ENCODE results near the gene AKAP4. TPM values are rescaled to one million over a fixed set of nuclear protein-coding genes. Genes with fewer than 3 reads are reported as not detected.

Gene AKAP4
- total RNA-seq, 2 donors from 2014 or later: not detected

DNA sequence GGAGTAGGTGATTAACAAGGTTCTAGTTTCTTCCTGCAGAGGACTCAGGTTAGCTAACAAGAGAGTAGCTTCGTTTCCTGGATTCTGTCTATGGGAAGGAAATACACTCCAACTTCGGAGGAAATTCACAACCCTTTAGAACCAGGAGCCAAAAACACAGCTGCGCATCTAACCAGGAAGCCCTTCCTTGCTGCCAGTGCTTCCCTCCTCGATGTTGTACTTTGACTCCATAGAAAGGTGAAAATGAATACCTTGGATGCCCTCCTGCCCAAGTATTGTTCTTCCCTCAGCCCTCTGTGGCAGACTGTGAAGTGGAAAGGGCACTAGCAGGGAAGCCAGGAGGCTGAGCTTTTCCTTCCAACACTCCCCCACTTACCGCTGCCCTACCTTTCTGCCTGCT is 35.1 kb downstream of the AKAP4 start:
- no peak overlapping the region for H3K27ac Mint-ChIP-seq
- no peaks in the 10 kb centered on the region for H3K27me3 Mint-ChIP-seq
- no peaks in the 10 kb centered on the region for H3K9me3 ChIP-seq (ENCODE audit: control insufficient read depth, low read length, poor library complexity, severe bottlenecking)
- DNase-seq: no peak
- ATAC-seq: no peak
- no peaks in the 10 kb centered on the region for H3K4me1 Mint-ChIP-seq
- no peak overlapping the region for H3K4me3 Mint-ChIP-seq
- H3K36me3 Mint-ChIP-seq (ENCODE audit: low read depth): no peaks in the 10 kb centered on the region

DNA sequence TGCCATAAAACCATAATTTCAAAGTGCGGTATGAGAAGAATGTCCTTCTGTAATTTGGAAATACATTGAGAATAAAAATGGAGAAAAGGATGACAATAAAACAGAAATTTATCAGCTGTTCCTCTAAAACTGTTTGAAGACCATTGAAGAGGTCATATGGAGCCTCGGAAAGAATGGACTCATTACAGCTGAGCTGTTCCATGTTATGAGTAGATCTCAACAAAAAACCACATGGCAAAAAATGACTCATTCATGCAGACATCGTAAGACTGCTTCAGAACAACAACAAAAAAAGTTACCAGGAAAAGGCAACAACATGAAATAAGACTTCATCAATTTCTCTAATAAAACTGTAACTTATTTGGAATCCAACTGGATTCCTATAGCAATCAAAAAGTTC is 39.7 kb downstream of the AKAP4 start:
- DNase-seq: no peak
- H3K27me3 Mint-ChIP-seq: no peaks in the 10 kb centered on the region
- no peaks in the 10 kb centered on the region for H3K4me1 Mint-ChIP-seq
- no peak for ATAC-seq
- no peak overlapping the region for H3K4me3 Mint-ChIP-seq
- H3K36me3 Mint-ChIP-seq (ENCODE audit: low read depth): no peaks in the 10 kb centered on the region
- H3K27ac Mint-ChIP-seq: no peak overlapping the region
- no peaks in the 10 kb centered on the region for H3K9me3 ChIP-seq (ENCODE audit: control insufficient read depth, low read length, poor library complexity, severe bottlenecking)

- H3K27me3 Mint-ChIP-seq: no peaks in the 10 kb centered on the region
- no peaks in the 10 kb centered on the region for H3K4me1 Mint-ChIP-seq
- no peaks in the 10 kb centered on the region for H3K9me3 ChIP-seq (ENCODE audit: control insufficient read depth, low read length, poor library complexity, severe bottlenecking)
- no peak overlapping the region for H3K4me3 Mint-ChIP-seq
- ATAC-seq (no peak), DNase-seq (no peak)
- H3K36me3 Mint-ChIP-seq (ENCODE audit: low read depth): no peaks in the 10 kb centered on the region
- no peak overlapping the region for H3K27ac Mint-ChIP-seq
Measured at GRCh38 chrX:50158593-50158992, 42.2 kb downstream of the AKAP4 start.

- H3K4me1 Mint-ChIP-seq: no peaks in the 10 kb centered on the region
Measured at GRCh38 chrX:50157545-50158135, 43.2 kb downstream of the AKAP4 start.

DNA sequence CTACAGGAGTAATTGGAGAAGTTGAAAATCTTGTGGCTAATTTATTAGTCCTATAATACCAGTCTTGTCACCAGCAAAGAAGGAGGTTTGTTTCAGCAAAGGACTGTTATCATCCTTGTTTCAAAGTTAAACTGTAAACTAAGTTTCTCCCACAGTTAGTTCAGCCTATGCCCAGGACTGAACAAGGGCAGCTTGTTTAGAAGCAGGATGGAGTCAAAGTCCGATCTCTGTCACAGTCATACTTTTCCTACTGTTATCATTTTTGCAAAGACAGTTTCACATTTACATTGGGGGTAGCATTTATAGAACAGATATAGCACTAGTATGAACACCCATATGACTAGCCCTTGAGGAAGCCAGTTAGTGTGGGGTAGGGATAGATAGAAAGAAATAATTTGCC is 46.4 kb downstream of the AKAP4 start:
- Mint-ChIP-seq H3K4me1 (no peaks in the 10 kb centered on the region), H3K27me3 (no peaks in the 10 kb centered on the region), H3K27ac (no peak overlapping the region), H3K36me3 (ENCODE audit: low read depth) (no peaks in the 10 kb centered on the region), H3K4me3 (no peak overlapping the region)
- no peaks in the 10 kb centered on the region for H3K9me3 ChIP-seq (ENCODE audit: control insufficient read depth, low read length, poor library complexity, severe bottlenecking)
- ATAC-seq (no peak), DNase-seq (no peak)

More at GRCh38 chrX:50157545-50158135, 43.2 kb downstream of the AKAP4 start:
- Mint-ChIP-seq H3K27me3 (no peaks in the 10 kb centered on the region), H3K4me3 (no peak overlapping the region), H3K36me3 (ENCODE audit: low read depth) (no peaks in the 10 kb centered on the region), H3K27ac (no peak overlapping the region)
- ATAC-seq: no peak
- no peak for DNase-seq
- H3K9me3 ChIP-seq (ENCODE audit: control insufficient read depth, low read length, poor library complexity, severe bottlenecking): no peaks in the 10 kb centered on the region

DNA sequence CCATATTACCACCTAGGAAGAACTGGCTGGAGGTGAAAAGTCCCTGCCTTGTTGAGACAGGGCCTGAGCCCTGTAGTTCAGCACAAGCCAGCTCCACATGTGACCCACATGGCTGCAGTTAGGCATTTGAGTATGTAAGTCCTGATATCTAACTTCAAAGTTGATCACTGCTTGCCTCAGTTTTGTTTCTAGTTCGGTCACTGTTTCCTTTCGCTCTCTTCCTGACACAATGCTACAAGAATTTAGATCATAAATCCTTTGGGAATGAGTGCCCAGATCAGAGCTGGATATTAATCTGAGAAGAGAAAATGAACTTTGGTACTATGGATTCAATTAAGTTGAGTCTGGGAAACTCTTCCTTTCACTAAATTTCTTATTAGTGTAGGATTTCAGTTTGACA is 48.4 kb downstream of the AKAP4 start:
- Mint-ChIP-seq H3K27me3 (no peaks in the 10 kb centered on the region), H3K36me3 (ENCODE audit: low read depth) (no peaks in the 10 kb centered on the region), H3K4me3 (no peak overlapping the region), H3K27ac (no peak overlapping the region), H3K4me1 (no peaks in the 10 kb centered on the region)
- DNase-seq (no peak), ATAC-seq (no peak)
- no peaks in the 10 kb centered on the region for H3K9me3 ChIP-seq (ENCODE audit: control insufficient read depth, low read length, poor library complexity, severe bottlenecking)

GRCh38 chrX:50147972-50148371 is 52.8 kb downstream of the AKAP4 start:
- ATAC-seq (no peak), DNase-seq (no peak)
- no peaks in the 10 kb centered on the region for H3K9me3 ChIP-seq (ENCODE audit: control insufficient read depth, low read length, poor library complexity, severe bottlenecking)
- H3K4me3 Mint-ChIP-seq: no peak overlapping the region
- no peaks in the 10 kb centered on the region for H3K4me1 Mint-ChIP-seq
- no peaks in the 10 kb centered on the region for H3K36me3 Mint-ChIP-seq (ENCODE audit: low read depth)
- H3K27ac Mint-ChIP-seq: no peak overlapping the region
- H3K27me3 Mint-ChIP-seq: no peaks in the 10 kb centered on the region

Other genes with a start within 250 kb of the AKAP4 start
- gene CCNB3, start 3.8 kb upstream of the AKAP4 start, total RNA-seq: under 1 TPM; 0.47 to 0.68 TPM

All from T-helper 17 cell (primary cell).